ENCODE results near the gene SP9.

- no peak for TF ChIP-seq POLR2A (IDR thresholded peaks at IDR 0.05)
- TF ChIP-seq, protein P1, sequence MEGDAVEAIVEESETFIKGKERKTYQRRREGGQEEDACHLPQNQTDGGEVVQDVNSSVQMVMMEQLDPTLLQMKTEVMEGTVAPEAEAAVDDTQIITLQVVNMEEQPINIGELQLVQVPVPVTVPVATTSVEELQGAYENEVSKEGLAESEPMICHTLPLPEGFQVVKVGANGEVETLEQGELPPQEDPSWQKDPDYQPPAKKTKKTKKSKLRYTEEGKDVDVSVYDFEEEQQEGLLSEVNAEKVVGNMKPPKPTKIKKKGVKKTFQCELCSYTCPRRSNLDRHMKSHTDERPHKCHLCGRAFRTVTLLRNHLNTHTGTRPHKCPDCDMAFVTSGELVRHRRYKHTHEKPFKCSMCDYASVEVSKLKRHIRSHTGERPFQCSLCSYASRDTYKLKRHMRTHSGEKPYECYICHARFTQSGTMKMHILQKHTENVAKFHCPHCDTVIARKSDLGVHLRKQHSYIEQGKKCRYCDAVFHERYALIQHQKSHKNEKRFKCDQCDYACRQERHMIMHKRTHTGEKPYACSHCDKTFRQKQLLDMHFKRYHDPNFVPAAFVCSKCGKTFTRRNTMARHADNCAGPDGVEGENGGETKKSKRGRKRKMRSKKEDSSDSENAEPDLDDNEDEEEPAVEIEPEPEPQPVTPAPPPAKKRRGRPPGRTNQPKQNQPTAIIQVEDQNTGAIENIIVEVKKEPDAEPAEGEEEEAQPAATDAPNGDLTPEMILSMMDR (IDR thresholded peaks at IDR 0.05 in 8 of 11, conservative IDR thresholded peaks at IDR 0.05 in 3 of 11): no peak
Observed at GRCh38 chr2:174333017-174333371, 1.8 kb upstream of the SP9 start.
